Esophagus squamous epithelium (tissue), 5 donors: ENCODE data around the gene GALK2. TPM values are rescaled to one million over a fixed set of nuclear protein-coding genes. Genes with fewer than 3 reads are reported as not detected.

Experiments used
- DNase-seq: peaks from one replicate; lab custom pipeline; 2025; lab: John Stamatoyannopoulos, UW
- H3K27ac ChIP-seq, 4 donors: fragments of 200-600 bp; sonication (generic); one replicate each; pipeline ENCODE4 v1.5.1; 2016 to 2019; ENCODE audit warnings: mild to moderate bottlenecking in 1 of 4
- H3K27me3 ChIP-seq, 4 donors: fragments of 200-600 bp; sonication (generic); 1 replicate in 3 of 4; 2 replicates in 1 of 4; pipeline versions ENCODE4 v1.5.1 to v1.6.0; 2017 to 2021; ENCODE audit warnings: antibody characterized with exemption in 1 of 4
- H3K36me3 ChIP-seq, 3 donors: fragments of 200-600 bp; sonication (generic); one replicate each; pipeline ENCODE4 v1.5.1; 2016 to 2019
- H3K4me1 ChIP-seq, 3 donors: fragments of 200-600 bp; sonication (generic); one replicate each; pipeline ENCODE4 v1.5.1; 2017 to 2019
- H3K4me3 ChIP-seq, 4 donors: fragments of 200-600 bp; sonication (generic); 1 replicate in 3 of 4; 2 replicates in 1 of 4; pipeline ENCODE4 v1.5.1; 2016 to 2019; ENCODE audit warnings: mild to moderate bottlenecking in 2 of 4, moderate library complexity in 1 of 4
- H3K9me3 ChIP-seq, 3 donors: fragments of 200-600 bp; sonication (generic); one replicate each; pipeline ENCODE4 v1.5.1; 2016 to 2019
- POLR2A ChIP-seq, 4 donors: fragments of 450-650 bp; IDR thresholded peaks; one replicate each; pipeline ENCODE4 v1.6.1; 2017; ENCODE audit warnings: antibody characterized with exemption in 4 of 4, mild to moderate bottlenecking in 4 of 4, moderate library complexity in 3 of 4
- WGBS, 2 donors: methylation state at CpG; one replicate each; pipeline ENCODE4 v1.1.5; 2018; 5-methylcytosine and 5-hydroxymethylcytosine counted together
- intact Hi-C: fragments of 100-400 bp; cut with DNase I; formaldehyde crosslinking; loops from one replicate; pipeline ENCODE4 v1.15.0; 2022
- total RNA-seq, 4 donors: library from RNA; depleted of rRNA; stranded (reverse); fragments of >200 nt; gene quantifications; one replicate each; pipeline ENCODE4 v1.1.0, GENCODE V29; 2016
- TF ChIP-seq, protein P1 (sequence below), 6 experiments: fragments of 450-650 bp in 4 of 6; fragments of 200-600 bp in 2 of 6; sonication (generic) in 2 of 6; IDR thresholded peaks; one replicate each; pipeline ENCODE4 v1.5.1; 2016 to 2019; ENCODE audit warnings: antibody characterized with exemption in 6 of 6, mild to moderate bottlenecking in 4 of 6, moderate library complexity in 4 of 6
- donor health status: DM: yes; HTN: yes; CAD: no.

The GALK2 gene
- total RNA-seq, 4 donors from 2014 or later = 7.2 to 30.5 (median 21.4) TPM

DNA sequence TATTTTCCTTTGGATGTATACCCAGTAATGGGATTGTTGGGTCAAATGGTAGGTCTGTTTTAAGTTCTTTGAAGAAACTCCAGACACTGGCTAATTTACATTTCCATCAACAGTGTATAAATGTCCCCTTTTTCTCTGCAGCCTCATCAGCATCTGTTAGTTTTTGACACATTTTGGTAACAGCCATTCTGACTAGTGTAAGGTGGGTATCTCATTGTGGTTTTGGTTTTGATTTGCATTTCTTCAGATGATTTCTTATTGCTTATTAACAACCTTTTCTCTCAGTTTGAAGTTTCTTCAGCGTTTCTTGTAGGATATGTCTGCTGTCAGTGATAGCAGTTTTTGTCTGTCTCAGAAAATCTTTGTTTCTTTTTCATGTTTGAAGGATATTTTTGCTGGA is 15.4 kb downstream of the GALK2 start:
- Histone ChIP-seq H3K36me3 (no peaks in the 10 kb centered on the region), H3K4me3 (no peak overlapping the region), H3K4me1 (no peaks in the 10 kb centered on the region), H3K9me3 (no peaks in the 10 kb centered on the region), H3K27ac (no peak overlapping the region), H3K27me3 (no peaks in the 10 kb centered on the region)
- no peak for DNase-seq
- intact Hi-C loops = no loop called here
- TF ChIP-seq, protein P1, sequence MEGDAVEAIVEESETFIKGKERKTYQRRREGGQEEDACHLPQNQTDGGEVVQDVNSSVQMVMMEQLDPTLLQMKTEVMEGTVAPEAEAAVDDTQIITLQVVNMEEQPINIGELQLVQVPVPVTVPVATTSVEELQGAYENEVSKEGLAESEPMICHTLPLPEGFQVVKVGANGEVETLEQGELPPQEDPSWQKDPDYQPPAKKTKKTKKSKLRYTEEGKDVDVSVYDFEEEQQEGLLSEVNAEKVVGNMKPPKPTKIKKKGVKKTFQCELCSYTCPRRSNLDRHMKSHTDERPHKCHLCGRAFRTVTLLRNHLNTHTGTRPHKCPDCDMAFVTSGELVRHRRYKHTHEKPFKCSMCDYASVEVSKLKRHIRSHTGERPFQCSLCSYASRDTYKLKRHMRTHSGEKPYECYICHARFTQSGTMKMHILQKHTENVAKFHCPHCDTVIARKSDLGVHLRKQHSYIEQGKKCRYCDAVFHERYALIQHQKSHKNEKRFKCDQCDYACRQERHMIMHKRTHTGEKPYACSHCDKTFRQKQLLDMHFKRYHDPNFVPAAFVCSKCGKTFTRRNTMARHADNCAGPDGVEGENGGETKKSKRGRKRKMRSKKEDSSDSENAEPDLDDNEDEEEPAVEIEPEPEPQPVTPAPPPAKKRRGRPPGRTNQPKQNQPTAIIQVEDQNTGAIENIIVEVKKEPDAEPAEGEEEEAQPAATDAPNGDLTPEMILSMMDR (IDR thresholded peaks at IDR 0.05) = no peak
- no peak for TF ChIP-seq POLR2A (IDR thresholded peaks at IDR 0.05)
- WGBS, 2 donors = 78 to 96% methylated on average over 1 of the region's 1 CpG

GRCh38 chr15:49187549-49188245 is 17.6 kb downstream of the GALK2 start:
- no peaks in the 10 kb centered on the region for H3K36me3 ChIP-seq
- no peak overlapping the region for H3K4me3 ChIP-seq
- no peaks in the 10 kb centered on the region for H3K27me3 ChIP-seq
- H3K9me3 ChIP-seq = no peaks in the 10 kb centered on the region
- no peak overlapping the region for H3K27ac ChIP-seq
- no peak for DNase-seq
- intact Hi-C loops = no loop called here
- TF ChIP-seq, protein P1 (IDR thresholded peaks at IDR 0.05) = no peak
- TF ChIP-seq POLR2A (IDR thresholded peaks at IDR 0.05) = no peak
- no peaks in the 10 kb centered on the region for H3K4me1 ChIP-seq
- WGBS, 2 donors = 64% methylated on average over 1 of the region's 2 CpGs; no CpG with 5 or more reads in 1 of the 2 donors

- WGBS, 2 donors = 98 to 100% methylated on average over 2 of the region's 2 CpGs
- Histone ChIP-seq H3K9me3 (no peaks in the 10 kb centered on the region), H3K27me3 (no peaks in the 10 kb centered on the region), H3K4me3 (no peak overlapping the region), H3K36me3 (no peaks in the 10 kb centered on the region), H3K4me1 (no peaks in the 10 kb centered on the region), H3K27ac (no peak overlapping the region)
- no peak for DNase-seq
- TF ChIP-seq POLR2A (IDR thresholded peaks at IDR 0.05) = no peak
- TF ChIP-seq, protein P1 (IDR thresholded peaks at IDR 0.05) = no peak
- intact Hi-C loops = no loop called here
Observed at GRCh38 chr15:49188933-49189332, 18.9 kb downstream of the GALK2 start.

DNA sequence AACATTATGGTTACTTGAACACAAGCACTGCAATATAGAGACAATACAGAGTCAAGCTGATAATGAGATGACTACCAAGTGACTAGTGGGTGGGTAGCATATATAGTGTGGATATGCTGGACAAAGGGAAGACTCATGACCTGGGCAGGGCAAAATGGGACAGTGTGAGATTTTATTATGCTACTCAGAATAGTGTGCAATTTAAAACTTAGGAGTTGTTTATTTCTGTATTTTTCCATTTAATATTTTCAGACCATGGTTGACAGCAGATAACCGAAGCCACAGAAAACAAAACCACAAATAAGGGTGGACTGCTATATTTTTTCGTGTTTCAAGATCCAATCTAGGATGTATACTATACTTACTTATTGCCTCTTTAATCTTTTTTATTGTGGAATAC is 19.6 kb downstream of the GALK2 start:
- DNase-seq = no peak
- no peaks in the 10 kb centered on the region for H3K36me3 ChIP-seq
- H3K4me1 ChIP-seq = no peaks in the 10 kb centered on the region
- no peaks in the 10 kb centered on the region for H3K9me3 ChIP-seq
- TF ChIP-seq, protein P1 (IDR thresholded peaks at IDR 0.05) = no peak
- TF ChIP-seq POLR2A (IDR thresholded peaks at IDR 0.05) = no peak
- WGBS, 2 donors = 88 to 92% methylated on average over 2 of the region's 2 CpGs
- intact Hi-C loops = no loop called here
- H3K4me3 ChIP-seq = no peak overlapping the region
- no peak overlapping the region for H3K27ac ChIP-seq
- H3K27me3 ChIP-seq = no peaks in the 10 kb centered on the region

DNA sequence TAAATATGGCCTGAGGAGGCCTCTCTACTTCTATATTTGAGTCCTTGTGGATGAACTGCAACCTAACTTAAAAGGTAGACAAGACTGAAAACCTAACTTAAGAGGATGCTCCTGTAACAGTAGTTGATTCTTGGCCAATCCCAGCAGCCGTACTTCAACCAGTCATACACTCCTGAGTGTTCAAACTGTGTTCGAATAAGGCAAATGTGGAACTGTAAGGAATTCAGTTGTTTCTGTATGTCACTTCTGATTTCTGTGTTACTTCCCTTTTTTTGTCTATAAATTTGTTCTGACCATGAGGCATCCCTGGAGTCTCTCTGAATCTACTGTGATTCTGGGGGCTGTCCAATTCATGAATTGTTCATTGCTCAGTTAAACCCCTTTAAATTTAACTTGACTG is 20.5 kb downstream of the GALK2 start:
- H3K9me3 ChIP-seq = no peaks in the 10 kb centered on the region
- 75 to 80% methylated on average over 2 of the region's 2 CpGs for WGBS, 2 donors
- H3K4me1 ChIP-seq = no peaks in the 10 kb centered on the region
- no peak overlapping the region for H3K4me3 ChIP-seq
- H3K36me3 ChIP-seq = no peaks in the 10 kb centered on the region
- no peak for DNase-seq
- no peak overlapping the region for H3K27ac ChIP-seq
- intact Hi-C loops = no loop called here
- H3K27me3 ChIP-seq = no peaks in the 10 kb centered on the region
- TF ChIP-seq POLR2A (IDR thresholded peaks at IDR 0.05) = no peak
- TF ChIP-seq, protein P1 (IDR thresholded peaks at IDR 0.05) = no peak
